ENCODE measurements around the gene ERGIC1. TPM values are rescaled to one million over a fixed set of nuclear protein-coding genes. Genes with fewer than 3 reads are reported as not detected.
"Not testable (repeated sequence)": the region's sequence is repeated elsewhere in the genome, so short reads cannot be mapped to it uniquely, and the experiment has no call there.

The ERGIC1 gene
- total RNA-seq, 4 donors from 2014 or later: 113 to 180 (median 143) TPM

- Histone ChIP-seq H3K4me3 (no peak overlapping the region), H3K27ac (peak overlapping the region in 3 of 4 donors; percentile 23 to 68 (median 62)), H3K9me3 (no peaks in the 10 kb centered on the region), H3K4me1 (peaks cover 0 to 3% (median 0%) of the 10 kb centered on the region in 4 donors), H3K27me3 (no peaks in the 10 kb centered on the region), H3K36me3 (peaks cover 0 to 24% (median 0%) of the 10 kb centered on the region in 3 donors)
- no peak for TF ChIP-seq CTCF (IDR thresholded peaks at IDR 0.05)
- no peak for TF ChIP-seq POLR2A (IDR thresholded peaks at IDR 0.05)
- no peak for DNase-seq
Measured at GRCh38 chr5:172891716-172892421, 57.8 kb downstream of the ERGIC1 start.

GRCh38 chr5:172892713-172893112 is 58.7 kb downstream of the ERGIC1 start:
- Histone ChIP-seq H3K4me1 (peaks cover 0 to 6% (median 0%) of the 10 kb centered on the region in 4 donors), H3K36me3 (peaks cover 0 to 26% (median 0%) of the 10 kb centered on the region in 3 donors)
- TF ChIP-seq CTCF (IDR thresholded peaks at IDR 0.05) (no peak), POLR2A (IDR thresholded peaks at IDR 0.05) (no peak)

GRCh38 chr5:172894767-172895388 is 60.8 kb downstream of the ERGIC1 start:
- TF ChIP-seq POLR2A (IDR thresholded peaks at IDR 0.05) (no peak), CTCF (IDR thresholded peaks at IDR 0.05) (no peak)
- Histone ChIP-seq H3K27me3 (no peaks in the 10 kb centered on the region), H3K4me3 (no peak overlapping the region), H3K9me3 (no peaks in the 10 kb centered on the region), H3K27ac (peak overlapping the region in 1 of 4 donors; percentile 89), H3K36me3 (peaks cover 0 to 25% (median 0%) of the 10 kb centered on the region in 3 donors), H3K4me1 (peaks cover 0 to 13% (median 0%) of the 10 kb centered on the region in 4 donors)
- no peak for DNase-seq

More at GRCh38 chr5:172892713-172893112, 58.7 kb downstream of the ERGIC1 start:
- no peak for DNase-seq
- no peaks in the 10 kb centered on the region for H3K9me3 ChIP-seq
- peak overlapping the region in 3 of 4 donors; percentile 23 to 68 (median 62) for H3K27ac ChIP-seq
- no peak overlapping the region for H3K4me3 ChIP-seq
- no peaks in the 10 kb centered on the region for H3K27me3 ChIP-seq

GRCh38 chr5:172895549-172895948 is 61.5 kb downstream of the ERGIC1 start:
- H3K27ac ChIP-seq: peak overlapping the region in 1 of 4 donors; percentile 89
- TF ChIP-seq CTCF (IDR thresholded peaks at IDR 0.05) (no peak), POLR2A (IDR thresholded peaks at IDR 0.05) (no peak)
- H3K4me1 ChIP-seq: peaks cover 0 to 13% (median 0%) of the 10 kb centered on the region in 4 donors
- H3K36me3 ChIP-seq: peaks cover 0 to 24% (median 0%) of the 10 kb centered on the region in 3 donors
- no peaks in the 10 kb centered on the region for H3K27me3 ChIP-seq
- no peaks in the 10 kb centered on the region for H3K9me3 ChIP-seq
- DNase-seq: no peak
- H3K4me3 ChIP-seq: no peak overlapping the region

GRCh38 chr5:172896465-172896864 is 62.4 kb downstream of the ERGIC1 start:
- Histone ChIP-seq H3K27me3 (no peaks in the 10 kb centered on the region), H3K36me3 (peaks cover 0 to 21% (median 0%) of the 10 kb centered on the region in 3 donors), H3K27ac (peak overlapping the region; percentile 56 to 89 (median 68)), H3K4me1 (peaks cover 0 to 13% (median 0%) of the 10 kb centered on the region in 4 donors), H3K4me3 (no peak overlapping the region), H3K9me3 (no peaks in the 10 kb centered on the region)
- DNase-seq: no peak
- TF ChIP-seq CTCF (IDR thresholded peaks at IDR 0.05) (no peak), POLR2A (IDR thresholded peaks at IDR 0.05) (no peak)

- H3K27me3 ChIP-seq, H3K4me3 ChIP-seq, H3K9me3 ChIP-seq, DNase-seq: not testable (repeated sequence)
- Histone ChIP-seq H3K4me1 (peaks cover 0 to 15% (median 0%) of the 10 kb centered on the region in 4 donors), H3K36me3 (peaks cover 0 to 21% (median 0%) of the 10 kb centered on the region in 3 donors), H3K27ac (peak overlapping the region; percentile 56 to 89 (median 68))
Measured at GRCh38 chr5:172897067-172897466, 63.0 kb downstream of the ERGIC1 start.
